Activated CD8-positive, alpha-beta memory T cell treated with anti-CD3 and anti-CD28 coated beads, Interleukin-2, amount 50 U/mL, for 1 hour (primary cell): Measurements from ENCODE around the gene EEF1E1.
"Not testable (repeated sequence)": the region's sequence is repeated elsewhere in the genome, so short reads cannot be mapped to it uniquely, and the experiment has no call there.

Source experiments
- DNase-seq: peaks from one replicate; pipeline ENCODE4 v3.0.0-alpha.2; 2020; ENCODE audit errors: extremely low read depth

The EEF1E1 gene

DNA sequence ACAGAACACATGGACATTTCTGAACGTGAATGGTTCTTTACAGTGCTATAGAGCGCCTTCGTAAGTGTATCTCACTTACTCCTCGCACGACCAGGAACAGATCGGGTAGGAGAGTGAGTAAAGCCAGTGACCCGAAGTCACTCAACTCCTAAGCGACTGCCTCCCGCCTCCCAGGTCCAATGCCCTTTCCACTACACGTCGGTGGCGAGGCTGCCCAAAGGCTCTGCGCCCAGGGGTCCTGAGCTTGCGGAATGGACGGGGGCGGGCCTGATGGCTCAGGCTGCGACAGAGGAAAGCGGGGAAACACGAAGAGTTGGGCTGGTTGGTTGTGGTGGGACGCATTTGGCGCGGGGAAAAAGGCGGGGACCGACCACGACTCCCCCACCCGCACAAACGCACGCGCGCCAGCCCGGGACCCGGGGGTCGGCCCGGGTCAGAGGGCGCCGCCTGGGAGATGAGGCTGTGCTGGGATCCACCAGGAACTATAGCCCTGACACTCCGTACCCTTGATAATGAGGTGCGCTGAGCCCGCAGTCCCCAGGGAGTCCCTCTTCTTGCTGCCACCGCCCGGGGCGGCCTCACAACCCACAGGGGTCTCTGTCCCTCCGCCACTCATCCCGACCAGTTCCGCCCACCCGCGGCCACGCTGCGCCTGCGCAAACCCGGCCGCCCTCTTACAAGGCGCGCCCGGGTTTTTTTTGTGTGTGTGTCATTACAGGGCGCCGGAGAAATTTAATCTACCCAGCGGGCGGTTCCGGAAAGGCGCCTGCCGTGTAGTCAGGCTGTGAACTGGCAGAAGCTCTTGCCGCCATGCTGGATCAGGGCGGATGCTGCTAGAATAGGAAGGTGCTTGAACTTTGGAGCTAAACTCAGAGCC is 38.3 kb downstream of the EEF1E1 start, which contains the start of gene BLOC1S5:
TSS of gene BLOC1S5 (minus strand) at position 629 of the 877 bp plus-strand sequence. CDS start at position 616, 13 bp downstream.
- DNase-seq, result peak; percentile 89

DNA sequence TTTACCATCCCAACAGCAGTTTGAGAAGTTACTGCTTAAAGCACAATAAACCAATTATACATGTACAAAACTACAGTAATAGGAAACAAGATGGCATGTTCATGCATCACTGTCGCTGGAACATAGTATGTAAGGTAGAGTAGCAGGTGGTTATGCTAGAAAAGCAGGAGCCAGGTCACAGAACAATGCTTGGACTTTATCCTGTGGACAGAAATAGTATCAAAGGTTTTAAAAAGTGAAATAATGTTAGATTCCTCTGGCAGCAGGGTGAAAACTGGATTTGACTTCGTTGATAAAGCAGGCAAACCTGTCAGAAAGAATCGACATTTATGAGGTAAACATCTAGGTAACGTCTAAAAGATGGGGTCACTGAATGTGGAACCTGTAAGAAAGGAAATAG is 40.6 kb downstream of the EEF1E1 start:
- DNase-seq, result no peak

DNA sequence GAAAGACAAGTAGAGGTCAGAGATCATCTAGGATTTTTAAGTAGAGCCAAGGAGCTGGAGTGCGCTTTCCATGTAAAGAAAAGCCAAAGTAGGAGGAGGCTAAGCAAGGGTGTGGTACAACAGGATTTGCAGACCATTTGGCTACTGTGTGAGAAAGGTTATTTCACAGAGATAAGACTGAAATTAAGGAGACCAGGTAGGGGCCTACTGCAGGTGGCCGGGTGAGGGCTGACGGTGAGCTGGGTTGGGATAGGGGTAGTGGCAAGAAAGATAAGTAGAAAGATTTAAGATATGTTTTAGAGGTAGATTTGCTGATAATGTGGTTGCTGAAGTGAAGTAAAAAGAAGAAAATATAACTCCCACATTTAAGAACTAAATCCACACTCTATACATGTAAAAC is 42.0 kb downstream of the EEF1E1 start:
- DNase-seq, result no peak

DNA sequence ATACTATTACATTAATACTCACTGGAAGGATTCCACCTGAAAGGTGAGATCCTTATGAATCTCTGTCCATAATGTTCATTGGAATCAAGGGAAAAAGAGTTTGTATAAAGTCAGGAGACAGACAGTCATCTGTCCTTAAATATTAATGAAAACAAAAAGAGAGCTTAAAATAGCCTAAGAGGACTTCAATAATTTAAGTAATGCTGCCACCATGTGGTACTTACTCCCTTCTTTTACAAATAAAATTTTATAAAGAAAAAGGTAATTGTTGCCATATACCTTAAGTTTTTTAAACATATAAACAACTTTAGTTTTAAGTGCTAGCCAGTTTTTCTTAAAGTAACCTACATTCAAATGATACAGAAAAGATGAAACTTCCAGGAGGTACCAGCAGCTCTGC is 43.2 kb downstream of the EEF1E1 start:
- no peak for DNase-seq

DNA sequence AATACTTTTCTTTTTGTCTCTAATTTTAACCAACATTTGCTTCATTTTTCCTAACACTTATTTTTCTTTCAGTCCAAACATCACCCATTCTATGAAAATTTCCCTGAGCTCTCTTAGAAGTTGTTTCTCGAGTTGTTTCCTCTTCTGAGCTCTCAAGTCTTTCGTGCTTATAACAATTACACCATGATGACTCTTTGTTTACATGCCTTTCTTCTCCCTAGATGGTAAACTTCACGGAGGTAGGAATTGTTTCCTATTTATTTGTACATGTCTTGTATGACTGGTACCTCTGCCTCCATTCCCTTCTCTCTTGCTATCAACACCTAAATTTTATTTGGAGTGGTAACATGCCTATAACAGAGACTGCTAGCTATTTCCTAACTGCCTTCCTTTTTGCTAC is 44.6 kb downstream of the EEF1E1 start:
- DNase-seq, result no peak

DNA sequence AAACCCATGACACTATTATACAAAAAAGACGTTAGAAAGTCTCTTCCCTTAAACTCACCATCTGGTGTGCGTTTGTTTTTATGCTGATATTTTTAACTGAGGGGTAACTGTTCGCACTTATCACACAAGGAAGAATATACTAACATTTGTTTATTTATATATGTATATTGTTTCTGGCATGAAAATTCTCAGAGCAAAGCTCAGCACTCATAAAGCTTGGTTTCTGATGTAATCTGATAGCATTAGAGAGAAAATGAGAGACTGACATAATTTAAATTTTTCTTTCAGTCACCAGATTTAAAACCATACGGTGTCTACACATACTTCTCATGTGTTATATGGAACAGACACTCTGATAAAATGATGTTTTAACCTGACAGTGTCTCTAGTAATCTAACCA is 45.1 kb downstream of the EEF1E1 start:
- DNase-seq, result no peak

DNA sequence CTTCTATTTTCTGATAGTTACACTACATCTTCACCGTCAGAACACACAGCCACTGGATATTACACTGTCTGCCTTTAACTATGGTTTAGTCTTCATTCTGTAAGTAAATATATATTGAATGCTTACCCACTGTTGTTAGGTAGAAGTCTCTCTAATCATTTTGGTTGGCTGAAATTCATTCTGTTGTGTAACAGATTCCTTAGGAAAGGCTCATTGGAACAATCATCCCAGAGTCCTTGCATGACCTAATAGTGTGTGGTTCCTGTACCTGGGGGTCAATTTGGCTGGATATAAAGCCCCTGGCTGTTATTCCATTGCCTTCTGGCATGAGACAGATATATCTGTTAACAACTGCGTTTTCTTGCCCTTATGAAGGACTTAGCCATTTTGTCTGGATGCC is 48.1 kb downstream of the EEF1E1 start:
- no peak for DNase-seq

DNA sequence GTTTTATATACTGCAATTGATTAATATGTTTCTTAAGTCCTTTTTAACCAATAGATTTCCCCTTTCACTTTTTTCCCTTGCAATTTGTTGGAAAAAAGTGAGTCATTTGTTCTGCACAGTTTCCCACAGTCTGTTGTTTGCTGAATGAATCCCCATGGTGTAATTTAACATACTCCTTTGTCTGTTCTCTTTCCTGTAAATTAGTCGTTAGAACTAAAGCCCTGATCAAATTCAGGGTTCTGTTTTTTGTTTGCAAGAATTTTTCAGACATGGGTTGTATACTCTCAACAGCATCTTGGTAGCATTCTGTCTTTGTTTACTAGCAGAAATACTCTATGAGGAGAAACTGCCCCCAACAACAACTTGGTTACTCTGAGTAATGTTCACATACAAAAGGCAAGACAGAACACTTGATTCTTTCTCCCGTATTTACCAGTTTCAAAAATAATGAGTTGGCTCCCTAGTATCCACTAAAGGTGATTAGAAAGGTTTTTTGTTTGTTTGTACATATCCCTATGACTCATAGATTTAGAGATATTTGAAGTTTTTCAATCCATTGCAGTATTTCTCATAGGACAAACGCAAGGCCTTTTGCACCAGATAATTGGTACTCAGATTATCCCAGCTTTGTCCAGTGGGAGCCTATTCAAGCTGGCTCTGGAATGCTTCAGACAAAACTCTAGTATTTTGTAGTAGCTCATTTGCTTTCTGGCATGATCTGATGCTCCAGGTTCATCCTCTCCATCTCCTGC is 54.6 kb downstream of the EEF1E1 start:
- no peak for DNase-seq

DNA sequence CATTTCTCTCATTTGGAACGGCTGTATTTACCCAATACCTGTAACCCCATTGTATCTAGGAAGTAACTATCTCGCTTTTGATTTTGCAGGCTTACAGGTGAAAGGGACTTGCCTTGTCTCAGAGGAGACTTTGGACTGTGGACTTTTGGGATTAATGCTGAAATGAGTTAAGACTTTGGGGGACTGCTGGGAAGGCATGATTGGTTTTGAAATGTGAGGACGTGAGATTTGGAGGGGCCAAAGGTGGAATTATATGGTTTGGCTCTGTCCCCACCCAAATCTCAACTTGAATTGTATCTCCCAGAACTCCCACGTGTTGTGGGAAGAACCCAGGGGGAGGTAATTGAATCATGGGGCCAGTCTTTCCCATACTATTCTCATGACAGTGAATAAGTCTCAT is 56.6 kb downstream of the EEF1E1 start:
- not testable (repeated sequence) for DNase-seq

DNA sequence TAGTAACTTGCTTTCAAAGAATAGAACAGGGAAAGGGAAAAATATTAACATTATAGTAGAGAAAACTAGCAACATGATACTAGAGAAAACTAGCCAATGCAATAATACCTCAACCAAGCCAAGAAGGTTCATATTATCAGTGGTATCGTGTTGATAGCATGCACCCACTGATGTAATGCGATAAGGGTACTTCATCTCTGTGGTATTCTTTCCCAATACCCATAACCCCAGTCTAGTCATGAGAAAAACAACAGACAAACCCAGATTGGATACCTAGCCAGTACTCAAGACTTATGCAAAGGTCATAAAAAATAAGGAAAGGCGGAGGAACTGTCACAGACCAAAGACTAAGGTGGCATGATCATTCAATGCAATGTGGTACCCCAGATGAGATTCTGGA is 59.1 kb downstream of the EEF1E1 start:
- DNase-seq, result no peak

DNA sequence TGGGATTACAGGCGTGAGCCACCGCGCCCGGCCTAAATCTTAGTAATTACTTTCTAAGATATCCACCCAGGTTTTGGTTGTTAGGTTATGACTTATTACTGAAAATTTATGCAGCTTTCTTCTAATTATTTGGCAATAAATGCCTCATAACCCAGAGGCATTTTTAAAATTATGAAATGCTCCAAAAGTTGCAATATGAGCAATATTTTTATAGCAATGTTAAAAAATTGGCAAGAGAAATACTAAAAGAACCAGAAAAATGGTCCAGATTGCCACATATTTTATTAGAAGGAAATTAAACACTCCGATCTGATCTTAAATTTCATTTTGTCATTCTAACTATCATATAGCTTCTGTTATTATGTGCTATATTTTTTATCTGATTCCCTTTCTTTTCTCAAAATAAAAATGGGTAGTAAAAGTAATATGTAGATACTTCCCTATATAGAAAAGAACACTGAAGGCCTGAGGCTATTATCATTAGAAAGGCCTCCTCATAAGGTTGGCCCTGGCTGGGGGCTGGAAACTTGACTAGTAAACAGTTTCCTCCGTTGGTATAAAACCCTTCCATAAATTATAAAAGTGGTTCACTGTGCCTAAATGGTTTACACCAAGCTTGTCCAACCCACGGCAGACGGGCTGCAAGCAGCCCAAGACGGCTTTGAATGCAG is 60.3 kb downstream of the EEF1E1 start:
- DNase-seq, result no peak

DNA sequence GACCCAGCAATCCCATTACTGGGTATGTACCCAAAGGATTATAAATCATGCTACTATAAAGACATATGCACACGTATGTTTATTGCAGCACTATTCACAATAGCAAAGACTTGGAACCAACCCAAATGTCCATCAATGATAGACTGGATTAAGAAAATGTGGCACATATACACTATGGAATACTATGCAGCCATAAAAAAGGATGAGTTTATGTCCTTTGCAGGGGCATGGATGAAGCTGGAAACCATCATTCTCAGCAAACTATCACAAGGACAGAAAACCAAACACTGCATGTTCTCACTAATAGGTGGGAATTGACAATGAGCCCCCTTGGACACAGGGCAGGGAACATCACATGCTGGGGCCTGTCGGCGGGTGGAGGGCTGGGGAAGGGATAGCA is 68.2 kb downstream of the EEF1E1 start:
- not testable (repeated sequence) for DNase-seq

DNA sequence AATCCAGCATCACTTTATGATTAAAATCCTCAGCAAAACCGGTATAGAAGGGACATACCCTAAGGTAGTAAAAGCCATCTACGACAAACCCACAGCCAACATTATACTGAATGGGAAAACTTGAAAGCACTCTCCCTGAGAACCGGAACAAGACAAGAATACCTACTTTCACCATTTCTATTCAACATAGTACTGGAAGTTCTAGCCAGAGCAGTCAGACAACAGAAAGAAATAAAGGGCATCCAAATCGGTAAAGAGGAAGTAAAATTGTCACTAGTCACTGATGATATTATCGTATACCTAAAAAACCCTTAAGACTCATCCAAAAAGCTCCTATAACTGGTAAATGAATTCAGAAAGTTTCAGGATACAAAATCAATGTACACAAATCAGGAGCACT is 71.4 kb downstream of the EEF1E1 start:
- DNase-seq, result no peak
